ENCODE data around the gene RNF207. TPM values are rescaled to one million over a fixed set of nuclear protein-coding genes. Genes with fewer than 3 reads are reported as not detected.

RNF207 gene
- polyA plus RNA-seq, 1 donor, result 32.9 TPM

- DNase-seq, result no peak
These were observed 63.9 kb downstream of the RNF207 start for GRCh38 chr1:6269720-6270400.

GRCh38 chr1:6270401-6270800 lies 64.5 kb downstream of the RNF207 start:
- DNase-seq, result no peak

Other genes with a start within 250 kb of the RNF207 start
- gene NPHP4, start 213.7 kb upstream of the RNF207 start, polyA plus RNA-seq (ENCODE audit: insufficient read length), result 5.1 TPM
- 4.6 TPM for gene KCNAB2, start 160.2 kb upstream of the RNF207 start, polyA plus RNA-seq (ENCODE audit: insufficient read length)
- gene CHD5, start 25.8 kb upstream of the RNF207 start, polyA plus RNA-seq (ENCODE audit: insufficient read length), result 0.35 TPM
- gene RPL22, start 6.5 kb upstream of the RNF207 start, polyA plus RNA-seq (ENCODE audit: insufficient read length), result 572 TPM
- gene ICMT, start 29.8 kb downstream of the RNF207 start, polyA plus RNA-seq (ENCODE audit: insufficient read length), result 40.8 TPM
- gene HES3, start 38.1 kb downstream of the RNF207 start, polyA plus RNA-seq (ENCODE audit: insufficient read length), result not detected
- gene GPR153, start 55.0 kb downstream of the RNF207 start, polyA plus RNA-seq (ENCODE audit: insufficient read length), result 23.4 TPM
- gene ACOT7, start 187.6 kb downstream of the RNF207 start, polyA plus RNA-seq (ENCODE audit: insufficient read length), result 17.7 TPM
- 0.21 TPM for gene HES2, start 213.8 kb downstream of the RNF207 start, polyA plus RNA-seq (ENCODE audit: insufficient read length)
- 1.5 TPM for gene ESPN, start 218.7 kb downstream of the RNF207 start, polyA plus RNA-seq (ENCODE audit: insufficient read length)

All from hindlimb muscle (tissue), 1 donor.